Measurements from ENCODE around the gene HBS1L. TPM values are rescaled to one million over a fixed set of nuclear protein-coding genes. Genes with fewer than 3 reads are reported as not detected.
A peak's percentile ranks its signal among the peaks of the same experiment; 100 is the strongest.

HBS1L gene
- total and polyA plus RNA-seq, 7 experiments from 2014 or later = 61.4 to 112 (median 81.0) TPM

DNA sequence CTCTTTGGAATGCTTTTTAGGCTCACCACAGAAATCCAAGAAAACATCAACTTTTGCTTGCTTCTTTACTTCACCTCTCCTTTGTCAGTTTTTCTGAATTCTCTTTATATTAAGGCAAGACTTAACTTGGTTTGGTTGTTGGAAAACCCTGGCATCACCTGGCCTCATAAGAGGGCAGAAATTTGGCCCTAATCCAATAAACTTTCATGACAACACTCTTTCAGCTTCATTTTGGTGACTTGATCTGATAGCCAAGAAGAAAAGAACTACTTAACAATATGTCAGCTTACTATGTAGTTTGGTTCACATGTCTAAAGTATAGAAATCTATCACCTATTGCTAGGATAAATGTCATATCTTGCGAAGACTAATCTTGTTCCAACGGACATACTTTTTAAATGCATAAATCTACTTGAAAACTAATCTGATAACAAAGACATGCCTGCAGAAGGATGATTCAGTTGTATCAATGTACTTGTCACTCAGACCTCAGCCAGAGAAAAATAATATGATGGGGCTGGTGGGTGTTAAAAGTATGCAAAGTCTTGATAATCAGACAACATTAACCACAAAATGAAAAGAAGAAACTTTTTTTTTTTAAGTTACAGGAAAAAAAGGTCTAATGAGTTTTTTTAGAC, 19.3 kb upstream of the HBS1L start:
- Histone ChIP-seq H3K36me3 (ENCODE audit: control insufficient read depth in 2 of 3, insufficient read depth in 3 of 3, low read length in 3 of 3) (no peaks in the 10 kb centered on the region), H3K27me3 (ENCODE audit: control insufficient read depth in 2 of 2, insufficient read depth in 2 of 2, low read length in 2 of 2) (no peaks in the 10 kb centered on the region), H3K9me3 (ENCODE audit: control insufficient read depth in 2 of 3, low read length in 3 of 3) (no peaks in the 10 kb centered on the region), H3K27ac (ENCODE audit: low read depth, low read length) (no peak overlapping the region), H3K4me3 (ENCODE audit: low read length) (no peak overlapping the region), H3K4me1 (ENCODE audit: control insufficient read depth in 2 of 2, insufficient read depth in 2 of 2, low read length in 2 of 2) (peaks cover 0 to 3% of the 10 kb centered on the region in 2 donors)
- intact Hi-C loops (cut with micrococcal nuclease) = loop anchor here in 1 of 2 donors (2.0 kb wide), 1 partner anchor 19 kb away; the partner anchor contains the start of gene HBS1L
- Mint-ChIP-seq H3K9me3 (peaks cover 0 to under 1% (median 0%) of the 10 kb centered on the region in 11 donors), H3K4me3 (peak overlapping the region in 1 of 10 donors; percentile 3), H3K36me3 (peaks cover 0 to 2% (median 0%) of the 10 kb centered on the region in 5 donors), H3K27me3 (no peaks in the 10 kb centered on the region), H3K4me1 (peaks cover 5 to 24% (median 19%) of the 10 kb centered on the region in 7 donors), H3K27ac (peak overlapping the region in 3 of 9 donors; percentile 9 to 51 (median 28))
- ChIA-PET POLR2A (interaction anchor here (0.9 kb wide), 1 partner anchor 18 kb away, joined by 4 read pairs; no protein-coding TSS in a partner anchor), CTCF (interaction anchor here (0.6 to 4.1 kb wide), 2 partner anchors 13 to 34 kb away, joined by 3 to 21 read pairs; no protein-coding TSS in a partner anchor)
- DNase-seq (no peak), ATAC-seq (no peak)

DNA sequence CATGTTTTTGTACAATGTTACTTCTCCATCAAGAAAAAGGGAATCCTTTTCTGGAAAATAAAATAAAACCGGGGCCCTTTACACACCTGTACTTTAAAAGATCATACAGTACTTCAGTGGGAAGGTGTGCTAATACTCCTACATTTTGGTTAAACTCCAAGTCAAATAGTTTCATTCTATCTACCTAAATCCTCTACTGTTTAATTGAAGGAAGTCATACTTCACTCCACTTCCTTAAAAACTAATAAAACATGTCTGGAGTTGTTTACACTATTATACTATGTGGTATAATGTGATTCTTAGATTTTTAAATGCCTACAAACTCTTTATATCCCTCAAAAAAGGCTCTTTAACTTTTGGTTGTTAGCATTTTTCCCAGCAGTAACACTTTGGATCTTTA, 18.6 kb upstream of the HBS1L start:
- intact Hi-C loops (cut with micrococcal nuclease) = no loop called here
- Histone ChIP-seq H3K4me1 (ENCODE audit: control insufficient read depth in 2 of 2, insufficient read depth in 2 of 2, low read length in 2 of 2) (peaks cover 0 to 3% of the 10 kb centered on the region in 2 donors), H3K36me3 (ENCODE audit: control insufficient read depth in 2 of 3, insufficient read depth in 3 of 3, low read length in 3 of 3) (no peaks in the 10 kb centered on the region), H3K27ac (ENCODE audit: low read depth, low read length) (no peak overlapping the region), H3K27me3 (ENCODE audit: control insufficient read depth in 2 of 2, insufficient read depth in 2 of 2, low read length in 2 of 2) (no peaks in the 10 kb centered on the region), H3K4me3 (ENCODE audit: low read length) (no peak overlapping the region), H3K9me3 (ENCODE audit: control insufficient read depth in 2 of 3, low read length in 3 of 3) (no peaks in the 10 kb centered on the region)
- H3K4me3 Mint-ChIP-seq = no peak overlapping the region
- H3K9me3 Mint-ChIP-seq = no peaks in the 10 kb centered on the region
- peaks cover 0 to 1% (median 0%) of the 10 kb centered on the region in 5 donors for H3K36me3 Mint-ChIP-seq
- ChIA-PET POLR2A (interaction anchor here (0.6 to 1.4 kb wide), 2 partner anchors 13 to 17 kb away, joined by 3 to 4 read pairs; no protein-coding TSS in a partner anchor), CTCF (interaction anchor here (4.1 kb wide), 1 partner anchor 14 kb away, joined by 21 read pairs; no protein-coding TSS in a partner anchor)
- no peaks in the 10 kb centered on the region for H3K27me3 Mint-ChIP-seq
- H3K27ac Mint-ChIP-seq = no peak overlapping the region
- no peak for ATAC-seq
- H3K4me1 Mint-ChIP-seq = peaks cover 5 to 24% (median 19%) of the 10 kb centered on the region in 7 donors
- no peak for DNase-seq

DNA sequence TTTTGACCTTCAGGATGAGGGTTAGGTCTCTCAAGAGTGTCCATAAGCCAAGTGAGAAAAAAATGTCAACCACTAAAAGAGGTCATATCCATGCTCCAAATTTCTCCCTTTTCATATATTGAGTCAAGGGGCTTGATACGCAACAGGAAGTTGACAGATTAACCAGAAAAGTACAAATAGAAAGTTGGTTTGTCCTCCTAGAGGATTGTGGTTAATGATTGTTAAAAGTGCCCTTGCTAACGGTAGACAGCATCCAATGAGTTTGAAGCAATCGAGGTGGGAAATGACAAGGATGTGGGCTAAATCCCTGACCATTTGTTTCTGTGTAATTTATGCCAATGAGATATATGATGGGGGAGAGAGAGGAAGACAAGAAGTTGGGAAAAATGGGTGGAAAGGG, 18.1 kb upstream of the HBS1L start:
- CTCF ChIA-PET = no interaction called here

DNA sequence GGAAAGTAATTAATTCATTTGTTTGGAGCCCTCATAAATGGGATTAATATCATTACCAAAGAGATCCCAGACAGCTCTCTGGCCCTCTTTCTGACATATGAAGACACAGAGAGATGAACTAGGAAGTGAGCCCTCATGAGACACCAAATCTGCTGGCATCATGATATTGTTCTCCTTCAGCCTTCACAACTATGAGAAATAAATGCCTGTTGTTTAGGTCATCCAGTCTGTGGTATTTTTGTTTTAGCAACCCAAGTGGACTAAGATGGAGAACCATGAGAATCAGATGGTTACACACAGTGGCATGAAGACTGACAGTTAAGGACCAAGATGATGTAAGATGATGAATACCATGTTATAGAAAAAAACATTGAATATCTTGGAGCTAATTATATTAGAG, 16.9 kb upstream of the HBS1L start:
- Mint-ChIP-seq H3K4me1 (peaks cover 5 to 24% (median 17%) of the 10 kb centered on the region in 7 donors), H3K36me3 (peaks cover 0 to 4% (median 0%) of the 10 kb centered on the region in 5 donors), H3K27me3 (no peaks in the 10 kb centered on the region), H3K9me3 (peaks cover 0 to 5% (median 0%) of the 10 kb centered on the region in 11 donors), H3K4me3 (no peak overlapping the region), H3K27ac (no peak overlapping the region)
- ChIA-PET CTCF (interaction anchor here (0.7 kb wide), 1 partner anchor 16 kb away, joined by 3 read pairs; no protein-coding TSS in a partner anchor), POLR2A (interaction anchor here (0.6 to 1.5 kb wide), 5 partner anchors 10 to 105 kb away, joined by 3 to 4 read pairs (median 3); partner anchors contain the start of gene HBS1L)
- H3K4me1 ChIP-seq (ENCODE audit: control insufficient read depth in 2 of 2, insufficient read depth in 2 of 2, low read length in 2 of 2) = peaks cover 0 to 3% of the 10 kb centered on the region in 2 donors
- ATAC-seq = no peak
- H3K9me3 ChIP-seq (ENCODE audit: control insufficient read depth in 2 of 3, low read length in 3 of 3) = no peaks in the 10 kb centered on the region
- no peak overlapping the region for H3K4me3 ChIP-seq (ENCODE audit: low read length)
- H3K27me3 ChIP-seq (ENCODE audit: control insufficient read depth in 2 of 2, insufficient read depth in 2 of 2, low read length in 2 of 2) = no peaks in the 10 kb centered on the region
- intact Hi-C loops (cut with micrococcal nuclease) = no loop called here
- DNase-seq = no peak
- H3K36me3 ChIP-seq (ENCODE audit: control insufficient read depth in 2 of 3, insufficient read depth in 3 of 3, low read length in 3 of 3) = no peaks in the 10 kb centered on the region
- H3K27ac ChIP-seq (ENCODE audit: low read depth, low read length) = no peak overlapping the region

More for the DNA sequence above, 18.1 kb upstream of the HBS1L start:
- Mint-ChIP-seq H3K36me3 (peaks cover 0 to 1% (median 0%) of the 10 kb centered on the region in 5 donors), H3K9me3 (no peaks in the 10 kb centered on the region), H3K4me3 (no peak overlapping the region), H3K27ac (peak overlapping the region in 1 of 9 donors; percentile 2), H3K27me3 (no peaks in the 10 kb centered on the region), H3K4me1 (peaks cover 5 to 24% (median 19%) of the 10 kb centered on the region in 7 donors)
- Histone ChIP-seq H3K27me3 (ENCODE audit: control insufficient read depth in 2 of 2, insufficient read depth in 2 of 2, low read length in 2 of 2) (no peaks in the 10 kb centered on the region), H3K36me3 (ENCODE audit: control insufficient read depth in 2 of 3, insufficient read depth in 3 of 3, low read length in 3 of 3) (no peaks in the 10 kb centered on the region), H3K4me3 (ENCODE audit: low read length) (no peak overlapping the region), H3K27ac (ENCODE audit: low read depth, low read length) (no peak overlapping the region), H3K9me3 (ENCODE audit: control insufficient read depth in 2 of 3, low read length in 3 of 3) (no peaks in the 10 kb centered on the region), H3K4me1 (ENCODE audit: control insufficient read depth in 2 of 2, insufficient read depth in 2 of 2, low read length in 2 of 2) (peaks cover 0 to 3% of the 10 kb centered on the region in 2 donors)
- intact Hi-C loops (cut with micrococcal nuclease) = no loop called here
- ATAC-seq = no peak
- POLR2A ChIA-PET = interaction anchor here (0.6 to 1.4 kb wide), 2 partner anchors 13 to 17 kb away, joined by 3 to 4 read pairs; no protein-coding TSS in a partner anchor
- no peak for DNase-seq

DNA sequence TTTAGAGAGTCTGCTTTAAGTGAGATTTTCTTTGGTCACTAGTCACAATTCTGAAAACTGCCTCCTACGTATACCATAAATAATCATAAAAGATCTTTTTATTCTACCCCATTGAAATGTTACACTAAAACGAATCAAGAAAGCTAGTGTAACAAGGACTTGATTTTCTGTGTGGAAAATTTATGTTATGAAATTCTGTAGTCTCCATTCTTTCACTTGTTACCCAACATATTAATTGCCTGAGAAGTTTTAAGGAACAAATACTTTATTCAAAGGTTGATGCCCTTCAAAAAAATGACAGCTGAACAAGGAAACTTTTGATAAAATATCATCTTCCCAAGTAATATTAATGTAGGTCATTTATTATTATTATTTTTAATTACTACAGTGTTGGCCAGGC, 13.3 kb upstream of the HBS1L start:
- ChIA-PET CTCF (interaction anchor here (0.7 kb wide), 1 partner anchor 22 kb away, joined by 3 read pairs; no protein-coding TSS in a partner anchor), POLR2A (no interaction called here)
- H3K27ac ChIP-seq (ENCODE audit: low read depth, low read length) = no peak overlapping the region
- Mint-ChIP-seq H3K27me3 (no peaks in the 10 kb centered on the region), H3K27ac (no peak overlapping the region), H3K9me3 (peaks cover 0 to 5% (median 0%) of the 10 kb centered on the region in 11 donors), H3K4me1 (peaks cover 0 to 9% (median 3%) of the 10 kb centered on the region in 7 donors), H3K4me3 (no peak overlapping the region), H3K36me3 (peaks cover 0 to 3% (median 0%) of the 10 kb centered on the region in 5 donors)
- intact Hi-C loops (cut with micrococcal nuclease) = no loop called here
- H3K4me3 ChIP-seq (ENCODE audit: low read length) = no peak overlapping the region
- no peak for ATAC-seq
- no peaks in the 10 kb centered on the region for H3K36me3 ChIP-seq (ENCODE audit: control insufficient read depth in 2 of 3, insufficient read depth in 3 of 3, low read length in 3 of 3)
- no peaks in the 10 kb centered on the region for H3K27me3 ChIP-seq (ENCODE audit: control insufficient read depth in 2 of 2, insufficient read depth in 2 of 2, low read length in 2 of 2)
- no peaks in the 10 kb centered on the region for H3K4me1 ChIP-seq (ENCODE audit: control insufficient read depth in 2 of 2, insufficient read depth in 2 of 2, low read length in 2 of 2)
- H3K9me3 ChIP-seq (ENCODE audit: control insufficient read depth in 2 of 3, low read length in 3 of 3) = no peaks in the 10 kb centered on the region
- DNase-seq = no peak

- POLR2A ChIA-PET = no interaction called here
- DNase-seq = no peak
- CTCF ChIA-PET = no interaction called here
These were observed 12.2 kb upstream of the HBS1L start for GRCh38 chr6:135066806-135067205.

More at GRCh38 chr6:135066806-135067205, 12.2 kb upstream of the HBS1L start:
- Histone ChIP-seq H3K27ac (ENCODE audit: low read depth, low read length) (no peak overlapping the region), H3K4me1 (ENCODE audit: control insufficient read depth in 2 of 2, insufficient read depth in 2 of 2, low read length in 2 of 2) (no peaks in the 10 kb centered on the region), H3K9me3 (ENCODE audit: control insufficient read depth in 2 of 3, low read length in 3 of 3) (no peaks in the 10 kb centered on the region), H3K36me3 (ENCODE audit: control insufficient read depth in 2 of 3, insufficient read depth in 3 of 3, low read length in 3 of 3) (no peaks in the 10 kb centered on the region), H3K27me3 (ENCODE audit: control insufficient read depth in 2 of 2, insufficient read depth in 2 of 2, low read length in 2 of 2) (no peaks in the 10 kb centered on the region), H3K4me3 (ENCODE audit: low read length) (no peak overlapping the region)
- Mint-ChIP-seq H3K4me1 (peaks cover 0 to 6% (median 0%) of the 10 kb centered on the region in 7 donors), H3K27me3 (no peaks in the 10 kb centered on the region), H3K4me3 (no peak overlapping the region), H3K36me3 (peaks cover 0 to 3% (median 0%) of the 10 kb centered on the region in 5 donors), H3K9me3 (peaks cover 0 to 5% (median 0%) of the 10 kb centered on the region in 11 donors), H3K27ac (peak overlapping the region in 1 of 9 donors; percentile 3)
- ATAC-seq = peak; percentile 40
- intact Hi-C loops (cut with micrococcal nuclease) = no loop called here
